Esophagus muscularis mucosa (tissue), 4 donors: ENCODE measurements around the gene MCTP2.

Source experiments
- EP300 ChIP-seq: sonication (generic); formaldehyde crosslinking; IDR thresholded peaks from one replicate; pipeline ENCODE4 v1.6.1; 2017; ENCODE audit warnings: antibody characterized with exemption
- POLR2A ChIP-seq: fragments of 450-650 bp; IDR thresholded peaks from one replicate; pipeline ENCODE4 v1.6.1; 2017; ENCODE audit warnings: antibody characterized with exemption, moderate library complexity, mild to moderate bottlenecking, low read depth
- POLR2AphosphoS5 ChIP-seq, 2 donors: sonication (generic); formaldehyde crosslinking; IDR thresholded peaks; one replicate each; pipeline ENCODE4 v1.6.1; 2017; ENCODE audit warnings: antibody characterized with exemption in 2 of 2
- TF ChIP-seq, protein P1 (sequence below), 3 experiments: fragments of 200-600 bp in 2 of 3; fragments of 450-650 bp in 1 of 3; sonication (generic) in 2 of 3; IDR thresholded peaks; one replicate each; pipeline ENCODE4 v1.5.1; 2017 to 2019; ENCODE audit warnings: antibody characterized with exemption in 3 of 3, mild to moderate bottlenecking in 2 of 3, moderate library complexity in 1 of 3

DNA sequence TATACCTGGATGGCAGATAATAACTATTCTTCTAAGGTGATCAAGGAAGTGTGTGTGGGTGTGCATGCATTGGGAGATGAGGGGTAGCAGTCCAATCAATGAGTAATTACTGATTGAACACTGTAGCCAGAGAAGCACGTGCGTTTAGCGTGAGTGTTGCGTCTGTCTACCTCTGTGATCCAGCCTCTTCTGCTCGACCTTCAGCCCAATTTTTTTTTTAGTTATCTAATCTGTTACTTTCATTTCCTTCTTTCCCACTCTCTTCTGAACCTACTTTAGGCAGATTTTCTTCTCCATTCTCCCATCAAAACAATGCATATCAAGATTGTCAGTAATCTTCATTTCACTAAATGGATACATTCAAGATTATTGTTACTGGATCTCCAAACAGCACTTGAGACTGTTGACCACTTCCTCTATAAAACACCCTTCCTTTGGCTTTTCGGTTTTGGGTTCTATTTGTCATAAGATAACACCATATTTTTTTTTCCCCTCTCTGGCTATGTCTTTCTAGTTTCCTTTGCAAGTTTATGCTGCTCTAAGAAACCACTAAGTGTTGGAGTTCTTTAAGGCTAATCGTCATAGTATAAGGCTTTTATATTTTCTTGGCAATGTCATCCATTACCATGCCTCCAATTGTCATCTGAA lies 41.0 kb downstream of the MCTP2 start:
- TF ChIP-seq POLR2A (no peak), POLR2AphosphoS5 (IDR thresholded peaks at IDR 0.05) (no peak), EP300 (no peak)
- TF ChIP-seq, protein P1, sequence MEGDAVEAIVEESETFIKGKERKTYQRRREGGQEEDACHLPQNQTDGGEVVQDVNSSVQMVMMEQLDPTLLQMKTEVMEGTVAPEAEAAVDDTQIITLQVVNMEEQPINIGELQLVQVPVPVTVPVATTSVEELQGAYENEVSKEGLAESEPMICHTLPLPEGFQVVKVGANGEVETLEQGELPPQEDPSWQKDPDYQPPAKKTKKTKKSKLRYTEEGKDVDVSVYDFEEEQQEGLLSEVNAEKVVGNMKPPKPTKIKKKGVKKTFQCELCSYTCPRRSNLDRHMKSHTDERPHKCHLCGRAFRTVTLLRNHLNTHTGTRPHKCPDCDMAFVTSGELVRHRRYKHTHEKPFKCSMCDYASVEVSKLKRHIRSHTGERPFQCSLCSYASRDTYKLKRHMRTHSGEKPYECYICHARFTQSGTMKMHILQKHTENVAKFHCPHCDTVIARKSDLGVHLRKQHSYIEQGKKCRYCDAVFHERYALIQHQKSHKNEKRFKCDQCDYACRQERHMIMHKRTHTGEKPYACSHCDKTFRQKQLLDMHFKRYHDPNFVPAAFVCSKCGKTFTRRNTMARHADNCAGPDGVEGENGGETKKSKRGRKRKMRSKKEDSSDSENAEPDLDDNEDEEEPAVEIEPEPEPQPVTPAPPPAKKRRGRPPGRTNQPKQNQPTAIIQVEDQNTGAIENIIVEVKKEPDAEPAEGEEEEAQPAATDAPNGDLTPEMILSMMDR (IDR thresholded peaks at IDR 0.05): no peak
